Small intestine (tissue), 7 donors: ENCODE measurements around the gene RXFP1. TPM values are rescaled to one million over a fixed set of nuclear protein-coding genes. Genes with fewer than 3 reads are reported as not detected.

Source experiments
- DNase-seq, 2 donors: peaks; one replicate each; pipeline versions ENCODE4 v3.0.0 to v3.0.0-alpha.2; 2013
- FAIRE-seq: peaks from 2 replicates; lab custom pipeline; 2012; peaks lifted over from hg19 to GRCh38; lab: Jason Lieb, UNC
- H3K27ac ChIP-seq, 3 donors: one replicate each; pipeline ENCODE4 v1.5.1; 2013; ENCODE audit warnings: low read length in 2 of 3, mild to moderate bottlenecking in 2 of 3, control low read depth in 1 of 3, inconsistent platforms in 1 of 3, low read depth in 1 of 3, moderate library complexity in 1 of 3
- H3K27me3 ChIP-seq, 3 donors: one replicate each; pipeline ENCODE4 v1.6.1; 2013; ENCODE audit warnings: low read length in 3 of 3, inconsistent platforms in 1 of 3; ENCODE audit not compliant: control insufficient read depth in 3 of 3, insufficient read depth in 3 of 3
- H3K36me3 ChIP-seq, 3 donors: one replicate each; pipeline ENCODE4 v1.6.1; 2013; ENCODE audit warnings: low read length in 3 of 3, inconsistent platforms in 1 of 3, low read depth in 1 of 3, mild to moderate bottlenecking in 1 of 3, moderate library complexity in 1 of 3; ENCODE audit not compliant: control insufficient read depth in 3 of 3, insufficient read depth in 2 of 3
- H3K4me1 ChIP-seq, 3 donors: one replicate each; pipeline ENCODE4 v1.6.1; 2013; ENCODE audit warnings: low read length in 2 of 3, inconsistent platforms in 1 of 3, low read depth in 1 of 3, mild to moderate bottlenecking in 1 of 3, moderate library complexity in 1 of 3; ENCODE audit not compliant: control insufficient read depth in 3 of 3, insufficient read depth in 2 of 3
- H3K4me3 ChIP-seq, 3 donors: one replicate each; pipeline ENCODE4 v1.5.1; 2013; ENCODE audit warnings: low read length in 3 of 3, control low read depth in 1 of 3, inconsistent platforms in 1 of 3, low read depth in 1 of 3, mild to moderate bottlenecking in 1 of 3, moderate library complexity in 1 of 3
- H3K9me3 ChIP-seq, 2 donors: one replicate each; pipeline ENCODE4 v1.6.1; 2013; ENCODE audit warnings: low read depth in 1 of 2, low read length in 1 of 2; ENCODE audit not compliant: control insufficient read depth in 2 of 2, insufficient read depth in 1 of 2
- WGBS, 3 donors: extraction: QIAGEN DNeasy Blood & Tissue Kit; methylation state at CpG; one replicate each; pipeline ENCODE4 v1.1.7; 2013; 5-methylcytosine and 5-hydroxymethylcytosine counted together
- polyA plus RNA-seq, 4 donors: library from polyadenylated mRNA; stranded (reverse) in 3 of 4; unstranded in 1 of 4; fragments of 200-250 nt in 3 of 4; fragments of 120-200 nt in 1 of 4; gene quantifications; one replicate each; pipeline versions ENCODE4 v1.2.1 to v1.2.3, GENCODE V29; 2013
- donor health status: healthy with polysubstance abuse.
- donor health status: control.
- donor health status: control.
- donor health status: Bipolar disorder and iron deficiency.
- donor health status: healthy.

RXFP1 gene
- polyA plus RNA-seq, 4 donors = 0.16 to 0.53 TPM; not detected in 2

- Histone ChIP-seq H3K27me3 (no peaks in the 10 kb centered on the region), H3K27ac (no peak overlapping the region), H3K4me3 (no peak overlapping the region), H3K36me3 (no peaks in the 10 kb centered on the region), H3K4me1 (no peaks in the 10 kb centered on the region), H3K9me3 (no peaks in the 10 kb centered on the region)
- WGBS, 3 donors = 64 to 75% (median 65%) methylated on average over 4 of the region's 4 CpGs
- DNase-seq (no peak), FAIRE-seq (no peak)
These were observed 13.5 kb downstream of the RXFP1 start for GRCh38 chr4:158535130-158535614.

- H3K27ac ChIP-seq = no peak overlapping the region
- FAIRE-seq = no peak
- WGBS, 3 donors = 78 to 85% (median 81%) methylated on average over 3 of the region's 3 CpGs
- no peaks in the 10 kb centered on the region for H3K36me3 ChIP-seq
- H3K4me3 ChIP-seq = no peak overlapping the region
- no peaks in the 10 kb centered on the region for H3K4me1 ChIP-seq
- H3K27me3 ChIP-seq = no peaks in the 10 kb centered on the region
- H3K9me3 ChIP-seq = no peaks in the 10 kb centered on the region
- no peak for DNase-seq
These were observed 15.2 kb downstream of the RXFP1 start for GRCh38 chr4:158536833-158537232.

- no peak for FAIRE-seq
- H3K9me3 ChIP-seq = no peaks in the 10 kb centered on the region
These were observed 16.5 kb downstream of the RXFP1 start for GRCh38 chr4:158538176-158538575.

GRCh38 chr4:158538911-158539310 lies 17.2 kb downstream of the RXFP1 start:
- DNase-seq (no peak), FAIRE-seq (no peak)
- H3K36me3 ChIP-seq = no peaks in the 10 kb centered on the region
- no peaks in the 10 kb centered on the region for H3K9me3 ChIP-seq
- H3K27me3 ChIP-seq = no peaks in the 10 kb centered on the region
- H3K27ac ChIP-seq = no peak overlapping the region
- H3K4me3 ChIP-seq = no peak overlapping the region
- 55 to 63% (median 58%) methylated on average over 4 of the region's 4 CpGs for WGBS, 3 donors
- H3K4me1 ChIP-seq = no peaks in the 10 kb centered on the region

More at GRCh38 chr4:158538176-158538575, 16.5 kb downstream of the RXFP1 start:
- Histone ChIP-seq H3K27ac (no peak overlapping the region), H3K27me3 (no peaks in the 10 kb centered on the region), H3K4me3 (no peak overlapping the region), H3K36me3 (no peaks in the 10 kb centered on the region), H3K4me1 (no peaks in the 10 kb centered on the region)
- WGBS, 3 donors = 63 to 84% (median 81%) methylated on average over 4 of the region's 4 CpGs
- DNase-seq = no peak

- no peak overlapping the region for H3K27ac ChIP-seq
- no peaks in the 10 kb centered on the region for H3K4me1 ChIP-seq
- H3K36me3 ChIP-seq = no peaks in the 10 kb centered on the region
- no peaks in the 10 kb centered on the region for H3K27me3 ChIP-seq
- DNase-seq (no peak), FAIRE-seq (no peak)
- H3K4me3 ChIP-seq = no peak overlapping the region
- no peaks in the 10 kb centered on the region for H3K9me3 ChIP-seq
- WGBS, 3 donors = 66 to 74% (median 68%) methylated on average over 9 of the region's 9 CpGs
These were observed 18.6 kb downstream of the RXFP1 start for GRCh38 chr4:158540125-158540907.

- no peak overlapping the region for H3K4me3 ChIP-seq
- H3K36me3 ChIP-seq = no peaks in the 10 kb centered on the region
- no peaks in the 10 kb centered on the region for H3K9me3 ChIP-seq
- no peaks in the 10 kb centered on the region for H3K4me1 ChIP-seq
- no peak for FAIRE-seq
- no peaks in the 10 kb centered on the region for H3K27me3 ChIP-seq
- no peak overlapping the region for H3K27ac ChIP-seq
- 84 to 88% (median 86%) methylated on average over 5 of the region's 5 CpGs for WGBS, 3 donors
- DNase-seq = no peak
These were observed 19.8 kb downstream of the RXFP1 start for GRCh38 chr4:158541506-158541905.

- 50 to 84% (median 64%) methylated on average over 1 of the region's 1 CpG for WGBS, 3 donors
- Histone ChIP-seq H3K9me3 (no peaks in the 10 kb centered on the region), H3K27ac (no peak overlapping the region), H3K36me3 (no peaks in the 10 kb centered on the region), H3K4me1 (no peaks in the 10 kb centered on the region), H3K4me3 (no peak overlapping the region), H3K27me3 (no peaks in the 10 kb centered on the region)
- FAIRE-seq (no peak), DNase-seq (no peak)
These were observed 21.5 kb downstream of the RXFP1 start for GRCh38 chr4:158543191-158543590.

GRCh38 chr4:158544141-158544540 lies 22.5 kb downstream of the RXFP1 start:
- DNase-seq (no peak), FAIRE-seq (no peak)
- H3K9me3 ChIP-seq = no peaks in the 10 kb centered on the region
- no peaks in the 10 kb centered on the region for H3K4me1 ChIP-seq
- H3K27ac ChIP-seq = no peak overlapping the region
- no peaks in the 10 kb centered on the region for H3K27me3 ChIP-seq
- 98% methylated on average over 1 of the region's 1 CpG for WGBS, 3 donors
- no peaks in the 10 kb centered on the region for H3K36me3 ChIP-seq
- H3K4me3 ChIP-seq = no peak overlapping the region
